ENCODE results near the gene CDCA8. TPM values are rescaled to one million over a fixed set of nuclear protein-coding genes. Genes with fewer than 3 reads are reported as not detected.

Gene CDCA8
- total and polyA plus RNA-seq, 2 donors (not counting 3 experiments of a cell fraction or from before 2014, with no cell fraction given), result 38.5 to 45.7 TPM

- Histone ChIP-seq H3K27ac (ENCODE audit: insufficient read depth, low read depth, low read length) (no peak overlapping the region), H3K79me2 (ENCODE audit: control insufficient read depth, insufficient read depth, low read length) (no peaks in the 10 kb centered on the region), H3K36me3 (ENCODE audit: control insufficient read depth in 2 of 2, extremely low read depth in 1 of 2, insufficient read depth in 2 of 2, low read length in 2 of 2) (no peaks in the 10 kb centered on the region), H3K27me3 (ENCODE audit: control insufficient read depth in 2 of 2, insufficient read depth in 2 of 2, low read length in 2 of 2) (peaks cover 0 to 2% of the 10 kb centered on the region in 2 experiments), H2AFZ (ENCODE audit: low read depth, low read length) (no peak overlapping the region), H3K4me2 (ENCODE audit: insufficient read depth, low read length) (no peak overlapping the region), H4K20me1 (replicated peaks; ENCODE audit: control insufficient read depth, extremely low read depth, insufficient read depth, low read length) (no peaks in the 10 kb centered on the region), H3K4me1 (ENCODE audit: control insufficient read depth, extremely low read depth, insufficient read depth, low read length) (no peaks in the 10 kb centered on the region), H3K9me1 (replicated peaks; ENCODE audit: control insufficient read depth, extremely low read depth, insufficient read depth, low read length) (no peaks in the 10 kb centered on the region), H3K9me3 (replicated peaks; ENCODE audit: control insufficient read depth, insufficient read depth, low read length) (no peaks in the 10 kb centered on the region), H3K4me3 (replicated peaks in 1 of 3; ENCODE audit: insufficient read depth in 1 of 3, low read depth in 1 of 3, low read length in 3 of 3) (no peak overlapping the region), H3K9ac (replicated peaks; ENCODE audit: extremely low read depth, insufficient read depth, low read length) (no peak overlapping the region)
- dilution Hi-C loops (cut with MboI; ENCODE audit: extremely low pct_ligation_motif_present, low sequenced_read_pairs) (no loop called here), intact Hi-C loops (cut with micrococcal nuclease) (no loop called here)
- no peak for DNase-seq (ENCODE audit: low read depth, low spot score)
- BruUV-seq (replicated peaks), result no TSS peak
- no peak for FAIRE-seq
- POLR2A ChIA-PET, result no interaction called here
- no peak for TF ChIP-seq FOS (IDR thresholded peaks at IDR 0.05; ENCODE audit: borderline replicate concordance, insufficient read depth, low read length)
- TF ChIP-seq JUN (IDR thresholded peaks at IDR 0.05; ENCODE audit: borderline replicate concordance, insufficient read depth, insufficient read length, low read depth), result no peak
- TF ChIP-seq CTCF (IDR thresholded peaks at IDR 0.05; ENCODE audit: extremely low read depth in 1 of 2, insufficient read depth in 1 of 2, low read depth in 1 of 2, low read length in 2 of 2), result no peak
- TF ChIP-seq EZH2 (IDR thresholded peaks at IDR 0.05; ENCODE audit: borderline replicate concordance, low read depth, low read length, severe bottlenecking), result no peak
- TF ChIP-seq MAX (IDR thresholded peaks at IDR 0.05; ENCODE audit: insufficient read depth, insufficient read length), result no peak
- no peak for TF ChIP-seq POLR2AphosphoS5 (IDR thresholded peaks at IDR 0.05; ENCODE audit: insufficient read depth, low read depth, low read length)
- CTCF ChIA-PET, result no interaction called here
These were observed 34.7 kb downstream of the CDCA8 start for GRCh38 chr1:37726751-37727585.

Measured in endothelial cell of umbilical vein (primary cell).